GM04503 (cell line): ENCODE data around the gene ZNF562.
"Not testable (repeated sequence)": the region's sequence is repeated elsewhere in the genome, so short reads cannot be mapped to it uniquely, and the experiment has no call there.

ENCODE experiments used
- DNase-seq: peaks from one replicate; pipeline ENCODE4 v3.0.0-alpha.2; 2012; ENCODE audit warnings: low read depth

Gene ZNF562

DNA sequence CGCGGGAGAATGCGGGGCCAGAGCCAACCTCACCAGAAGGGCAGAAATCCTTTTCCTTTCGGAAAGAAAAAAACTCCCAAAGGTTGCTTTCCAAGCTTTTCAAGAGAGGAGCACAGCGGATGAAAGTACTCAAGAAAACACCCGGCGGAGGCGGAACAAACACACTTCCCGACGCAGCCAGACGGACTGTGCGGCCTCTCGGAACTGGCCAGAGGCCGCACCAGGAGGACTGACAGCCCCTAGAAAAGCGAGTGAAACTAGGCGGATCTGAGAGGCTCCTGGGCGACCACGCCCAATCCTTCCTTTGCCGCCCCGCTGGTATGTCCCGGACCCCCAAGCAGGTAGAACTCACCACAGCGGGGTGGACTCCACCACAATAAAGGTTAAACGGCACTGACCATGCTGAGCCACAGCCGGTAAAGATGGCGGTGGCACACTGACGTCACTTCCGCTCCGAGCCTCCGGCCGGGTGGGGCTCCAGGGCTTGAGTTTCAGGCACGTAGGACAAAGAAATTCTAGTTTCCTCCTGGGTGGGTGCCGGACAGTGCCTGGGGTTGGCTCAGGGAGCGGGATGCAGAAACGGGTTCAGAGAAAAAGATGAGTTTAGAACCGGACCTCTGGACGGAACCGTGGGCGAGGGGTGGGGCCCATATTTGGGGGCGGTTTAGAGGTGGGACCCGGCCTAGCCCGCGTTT, at the start of gene ZNF562:
Gene ZNF562, minus strand, starts transcription at position 438 of the 695 bp plus-strand sequence. CDS start 14,356 bp downstream, outside the sequence.
- DNase-seq: peak; percentile 57

DNA sequence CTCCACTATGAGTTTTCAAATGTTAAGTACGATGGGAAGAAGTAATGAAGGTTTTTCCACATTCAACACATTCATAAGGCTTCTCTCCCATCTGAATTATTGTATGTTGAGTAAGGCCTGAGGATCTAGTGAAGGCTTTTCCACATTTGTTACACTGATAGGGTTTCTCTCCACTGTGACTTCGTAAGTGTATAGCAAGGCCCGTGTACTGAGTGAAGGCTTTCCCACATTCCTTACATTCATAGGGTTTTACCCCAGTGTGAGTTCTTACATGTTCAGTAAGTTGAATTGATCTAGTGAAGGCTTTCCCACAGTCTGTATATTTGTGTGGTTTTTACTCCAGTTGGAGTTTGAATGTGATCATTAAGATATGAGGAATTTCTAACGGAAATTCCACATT, 49.3 kb upstream of the ZNF562 start:
- no peak for DNase-seq

DNA sequence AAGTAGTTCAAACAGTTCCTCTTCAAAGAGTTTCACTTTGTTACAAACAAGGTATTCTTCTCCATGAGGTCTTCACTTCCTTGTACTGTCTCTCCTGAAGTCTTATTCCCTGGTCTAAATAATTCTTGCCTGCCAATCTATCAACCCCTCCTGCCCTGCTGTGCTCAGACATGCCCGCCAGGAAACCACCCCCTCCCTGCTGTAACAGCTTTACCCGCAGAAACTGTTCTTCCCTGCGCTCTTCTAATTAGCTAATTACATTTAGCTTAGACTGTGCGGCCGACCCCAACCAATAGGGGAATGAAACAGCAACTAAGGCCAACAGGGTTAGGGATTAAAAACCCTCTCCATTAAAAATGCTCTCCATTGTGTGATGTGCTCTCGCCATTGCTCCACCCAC, 47.0 kb upstream of the ZNF562 start:
- DNase-seq: no peak

DNA sequence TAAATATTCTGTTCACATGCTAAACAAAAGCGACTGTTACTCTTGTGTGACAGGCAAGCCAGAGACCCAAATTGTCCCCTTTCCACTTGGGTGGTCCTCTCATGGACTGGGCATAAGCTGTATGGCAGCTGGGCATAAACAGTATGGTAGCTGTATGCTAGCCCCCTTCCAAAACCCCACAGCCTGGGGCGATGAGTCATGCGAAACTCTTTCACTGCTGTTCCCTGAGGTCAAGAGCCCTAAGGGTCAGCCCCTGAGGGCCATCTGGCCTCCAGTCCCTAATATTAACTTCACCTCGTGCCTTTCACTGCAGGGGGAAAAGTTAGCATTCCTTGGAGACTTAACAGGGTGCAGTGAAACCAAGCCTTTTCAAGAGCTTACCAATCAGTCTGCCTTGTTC, 45.6 kb upstream of the ZNF562 start:
- DNase-seq: no peak

DNA sequence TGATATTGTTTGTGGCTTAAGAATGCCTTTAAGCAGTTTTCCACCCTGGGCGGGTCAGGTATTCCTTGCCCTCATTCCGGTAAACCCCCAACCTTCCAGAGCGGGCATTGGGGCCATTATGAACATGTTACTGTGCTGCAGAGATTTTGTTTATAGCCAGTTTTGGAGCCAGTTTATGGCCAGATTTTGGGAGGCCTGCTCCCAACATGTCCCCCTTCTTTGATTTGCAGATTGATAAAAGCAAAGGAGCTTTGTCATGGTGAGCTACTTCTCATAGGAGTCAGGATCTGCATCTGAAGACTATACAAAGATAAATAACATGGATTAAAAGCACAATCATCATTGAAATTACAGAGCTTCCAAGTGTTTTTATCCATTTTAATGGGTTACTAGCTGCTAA, 36.9 kb upstream of the ZNF562 start:
- DNase-seq: no peak

GRCh38 chr19:9709305-9709704, 34.4 kb upstream of the ZNF562 start:
- no peak for DNase-seq

GRCh38 chr19:9705836-9706235, 30.9 kb upstream of the ZNF562 start:
- no peak for DNase-seq

- DNase-seq: no peak
Measured at GRCh38 chr19:9702186-9702585, 27.3 kb upstream of the ZNF562 start.

DNA sequence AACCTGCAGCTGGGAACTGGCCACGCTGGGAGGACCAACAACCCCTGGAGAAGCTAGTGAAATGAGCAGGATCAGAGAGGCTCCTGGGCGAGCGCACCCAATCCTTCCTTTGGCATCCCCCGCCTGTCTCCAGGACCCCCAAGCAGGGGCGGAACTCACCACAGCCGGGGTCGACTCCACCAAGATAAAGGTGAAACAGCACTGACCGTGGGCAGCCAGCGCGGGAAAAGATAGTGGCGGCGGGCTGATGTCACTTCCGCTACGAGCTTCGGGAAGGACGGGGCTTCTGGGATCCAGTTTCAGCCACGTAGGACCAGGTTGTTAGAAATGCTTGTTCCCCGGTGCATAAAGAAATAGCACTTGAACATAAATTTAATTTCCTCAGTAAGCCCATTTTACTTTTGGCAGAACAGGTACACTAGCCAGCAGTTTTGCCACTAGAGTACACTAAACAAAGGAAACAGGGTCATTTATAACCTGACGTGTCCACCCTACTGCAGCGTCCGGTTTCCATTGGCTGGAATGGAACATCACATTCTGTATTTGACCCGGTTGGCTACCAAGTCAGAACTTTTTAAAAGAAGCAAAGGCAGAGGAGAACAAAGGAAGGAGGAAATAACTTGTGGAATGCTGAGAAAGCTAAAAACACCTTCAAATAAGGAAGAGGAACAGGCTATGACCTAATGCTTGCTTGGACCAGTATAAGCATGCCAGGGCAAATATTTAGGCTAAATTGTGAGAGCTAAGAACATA, 25.5 kb upstream of the ZNF562 start:
- DNase-seq: no peak

- DNase-seq: not testable (repeated sequence)
Measured at GRCh38 chr19:9690301-9690700, 15.4 kb upstream of the ZNF562 start.

- not testable (repeated sequence) for DNase-seq
Measured at GRCh38 chr19:9679996-9680395, 5.1 kb upstream of the ZNF562 start.

- DNase-seq: not testable (repeated sequence)
Measured at GRCh38 chr19:9675358-9675901, 530 bp upstream of the ZNF562 start.

- DNase-seq: no peak
Measured at GRCh38 chr19:9673912-9674662, 813 bp downstream of the ZNF562 start.

GRCh38 chr19:9672893-9673292, 2.0 kb downstream of the ZNF562 start:
- no peak for DNase-seq

DNA sequence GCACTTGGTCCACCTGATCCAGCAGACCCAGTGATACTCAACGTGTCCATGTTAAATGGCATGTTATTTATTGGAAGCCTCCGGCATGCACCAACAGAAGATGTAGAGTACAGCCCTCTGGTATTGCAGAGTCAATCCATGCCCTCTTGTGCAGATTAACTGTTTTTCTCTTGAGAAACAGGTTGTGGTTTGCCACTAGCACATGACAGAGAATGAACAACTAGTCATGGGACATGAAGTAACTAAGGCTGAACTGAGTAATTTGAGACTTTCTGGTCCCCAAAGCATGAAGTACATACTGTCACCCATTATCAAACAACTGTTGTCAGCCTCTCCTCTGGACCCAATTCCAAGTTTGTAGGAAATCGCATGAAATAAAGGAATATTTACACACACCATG, 3.2 kb downstream of the ZNF562 start:
- no peak for DNase-seq

- no peak for DNase-seq
Measured at GRCh38 chr19:9668544-9668943, 6.4 kb downstream of the ZNF562 start.

DNA sequence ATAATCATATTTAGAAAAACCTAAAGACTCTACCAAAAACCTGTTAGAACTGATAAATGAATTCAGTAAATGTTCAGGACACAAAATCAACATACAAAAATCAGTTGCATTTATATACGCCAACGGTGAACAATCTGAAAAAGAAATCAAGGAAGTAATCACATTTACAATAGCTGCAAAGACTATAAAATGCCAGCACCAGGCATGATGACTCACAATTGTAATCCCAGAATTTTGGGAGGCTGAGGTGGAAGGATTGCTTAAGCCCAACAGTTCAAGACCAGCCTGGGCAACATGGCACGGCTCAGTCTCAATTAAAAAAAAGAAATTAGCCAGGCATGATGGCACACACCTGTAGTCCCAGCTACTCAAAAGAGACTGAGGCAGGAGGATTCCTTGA, 7.0 kb downstream of the ZNF562 start:
- DNase-seq: no peak

GRCh38 chr19:9658769-9659168, 16.1 kb downstream of the ZNF562 start:
- DNase-seq: no peak

DNA sequence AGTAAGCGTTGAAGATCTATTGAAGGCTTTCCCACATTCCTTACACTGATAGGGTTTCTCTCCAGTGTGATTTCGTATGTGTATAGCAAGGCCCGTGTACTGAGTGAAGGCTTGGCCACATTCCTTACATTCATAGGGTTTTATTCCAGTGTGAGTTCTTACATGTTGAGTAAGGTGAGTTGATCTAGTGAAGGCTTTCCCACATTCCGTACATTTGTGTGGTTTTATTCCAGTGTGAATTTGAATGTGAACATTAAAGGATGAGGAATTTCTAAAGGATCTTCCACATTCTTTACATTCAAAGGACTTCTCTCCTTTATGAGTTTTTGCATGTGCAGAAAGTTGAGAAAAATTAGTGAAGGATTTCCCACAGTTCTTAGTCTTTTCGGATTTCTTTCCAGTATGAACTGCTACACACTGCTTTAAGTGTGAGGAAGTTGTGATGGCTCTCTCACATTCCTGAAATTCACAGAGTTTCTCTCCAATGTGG, 21.8 kb downstream of the ZNF562 start:
- DNase-seq: not testable (repeated sequence)

- not testable (repeated sequence) for DNase-seq
Measured at GRCh38 chr19:9651464-9651863, 23.4 kb downstream of the ZNF562 start.

DNA sequence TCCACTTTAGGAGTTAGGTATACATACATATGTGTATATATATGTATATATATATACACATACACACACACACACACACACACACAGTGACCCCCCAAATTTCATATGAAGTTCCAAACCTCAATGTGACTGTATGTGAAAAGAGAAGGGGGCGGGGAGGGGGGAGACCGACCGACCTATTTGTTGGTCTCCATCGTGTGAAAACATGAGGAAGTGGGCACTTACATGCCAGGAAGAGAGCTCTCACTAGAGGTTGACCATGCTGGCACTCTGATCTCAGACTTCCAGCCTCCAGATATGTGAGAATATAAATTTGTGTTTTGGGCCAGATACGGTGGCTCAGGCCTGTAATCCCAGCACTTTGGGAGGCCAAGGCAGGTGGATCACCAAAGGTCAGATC, 24.6 kb downstream of the ZNF562 start:
- no peak for DNase-seq

- DNase-seq: no peak
Measured at GRCh38 chr19:9645472-9645871, 29.4 kb downstream of the ZNF562 start.
